ENCODE results near the gene LMNA. TPM values are rescaled to one million over a fixed set of nuclear protein-coding genes. Genes with fewer than 3 reads are reported as not detected.

Gene LMNA
- total RNA-seq, 1 donor from 2014 or later: 20.5 TPM

GRCh38 chr1:156164125-156164831 is 49.8 kb downstream of the LMNA start:
- Histone ChIP-seq H3F3A (ENCODE audit: low read depth) (peaks cover 8% of the 10 kb centered on the region), H2AFZ (replicated peaks) (no peak overlapping the region), H3K27me3 (peaks cover 7% of the 10 kb centered on the region), H3K9me3 (ENCODE audit: low read depth) (no peaks in the 10 kb centered on the region), H3K4me1 (peaks cover 5% of the 10 kb centered on the region), H3K4me3 (no peak overlapping the region), H3K9ac (no peak overlapping the region), H3K27ac (no peak overlapping the region), H4K20me1 (ENCODE audit: low read depth) (no peaks in the 10 kb centered on the region), H3K36me3 (no peaks in the 10 kb centered on the region), H3K4me2 (no peak overlapping the region), H3K79me2 (ENCODE audit: low read depth) (no peaks in the 10 kb centered on the region)
- H3K27me3 Mint-ChIP-seq (ENCODE audit: insufficient read depth, low read depth): peaks cover 3% of the 10 kb centered on the region
- DNase-seq (ENCODE audit: low spot score): no peak
- peaks cover 26% of the 10 kb centered on the region for H3K4me1 Mint-ChIP-seq
- peaks cover 3% of the 10 kb centered on the region for H3K36me3 Mint-ChIP-seq
- TF ChIP-seq EZH2 (IDR thresholded peaks at IDR 0.05) (no peak), CTCF (IDR thresholded peaks at IDR 0.05) (no peak), EZH2phosphoT487 (IDR thresholded peaks at IDR 0.05) (no peak)
- peaks cover 2% of the 10 kb centered on the region for H3K9me3 Mint-ChIP-seq
- no peak overlapping the region for H3K4me3 Mint-ChIP-seq
- H3K27ac Mint-ChIP-seq: no peak overlapping the region

- no peak for DNase-seq (ENCODE audit: low spot score)
- Histone ChIP-seq H3K27ac (no peak overlapping the region), H2AFZ (replicated peaks) (no peak overlapping the region), H3K36me3 (no peaks in the 10 kb centered on the region), H3F3A (ENCODE audit: low read depth) (peaks cover 7% of the 10 kb centered on the region), H3K79me2 (ENCODE audit: low read depth) (no peaks in the 10 kb centered on the region), H3K9ac (no peak overlapping the region), H3K4me3 (no peak overlapping the region), H3K4me2 (no peak overlapping the region), H3K9me3 (ENCODE audit: low read depth) (no peaks in the 10 kb centered on the region), H3K27me3 (peaks cover 3% of the 10 kb centered on the region), H3K4me1 (peaks cover 5% of the 10 kb centered on the region), H4K20me1 (ENCODE audit: low read depth) (no peaks in the 10 kb centered on the region)
- Mint-ChIP-seq H3K4me1 (peaks cover 22% of the 10 kb centered on the region), H3K9me3 (peaks cover 2% of the 10 kb centered on the region), H3K27me3 (ENCODE audit: insufficient read depth, low read depth) (peaks cover 3% of the 10 kb centered on the region), H3K36me3 (peaks cover 3% of the 10 kb centered on the region), H3K4me3 (no peak overlapping the region), H3K27ac (no peak overlapping the region)
- TF ChIP-seq EZH2phosphoT487 (IDR thresholded peaks at IDR 0.05) (no peak), CTCF (IDR thresholded peaks at IDR 0.05) (no peak), EZH2 (IDR thresholded peaks at IDR 0.05) (no peak)
These were observed 50.6 kb downstream of the LMNA start for GRCh38 chr1:156165083-156165482.

GRCh38 chr1:156167536-156167935 is 53.0 kb downstream of the LMNA start:
- Histone ChIP-seq H3K79me2 (ENCODE audit: low read depth) (no peaks in the 10 kb centered on the region), H3K36me3 (no peaks in the 10 kb centered on the region), H3K9ac (no peak overlapping the region), H3K27ac (no peak overlapping the region), H2AFZ (replicated peaks) (peak overlapping the region; percentile 47), H3K4me1 (no peaks in the 10 kb centered on the region), H3K27me3 (no peaks in the 10 kb centered on the region), H3K9me3 (ENCODE audit: low read depth) (no peaks in the 10 kb centered on the region), H3K4me3 (no peak overlapping the region), H3K4me2 (no peak overlapping the region), H4K20me1 (ENCODE audit: low read depth) (no peaks in the 10 kb centered on the region), H3F3A (ENCODE audit: low read depth) (no peaks in the 10 kb centered on the region)
- no peak overlapping the region for H3K4me3 Mint-ChIP-seq
- peak overlapping the region; percentile 78 for H3K27ac Mint-ChIP-seq
- no peak for TF ChIP-seq CTCF (IDR thresholded peaks at IDR 0.05)
- no peak for TF ChIP-seq EZH2phosphoT487 (IDR thresholded peaks at IDR 0.05)
- no peak for TF ChIP-seq EZH2 (IDR thresholded peaks at IDR 0.05)
- H3K36me3 Mint-ChIP-seq: peaks cover 3% of the 10 kb centered on the region
- H3K4me1 Mint-ChIP-seq: peaks cover 8% of the 10 kb centered on the region
- no peak for DNase-seq (ENCODE audit: low spot score)
- H3K9me3 Mint-ChIP-seq: peaks cover 2% of the 10 kb centered on the region
- peaks cover 3% of the 10 kb centered on the region for H3K27me3 Mint-ChIP-seq (ENCODE audit: insufficient read depth, low read depth)
